Measurements from ENCODE around the gene SLX4IP. TPM values are rescaled to one million over a fixed set of nuclear protein-coding genes. Genes with fewer than 3 reads are reported as not detected.

Gene SLX4IP
- polyA plus RNA-seq, 4 donors, result 1.6 to 7.1 (median 2.5) TPM

GRCh38 chr20:10487142-10488136 is 52.3 kb downstream of the SLX4IP start:
- no peak overlapping the region for H3K27ac ChIP-seq (ENCODE audit: low read depth in 1 of 3, low read length in 2 of 3)
- FAIRE-seq (no peak), DNase-seq (no peak)
- no peaks in the 10 kb centered on the region for H3K36me3 ChIP-seq (ENCODE audit: control insufficient read depth in 3 of 3, insufficient read depth in 2 of 3, low read depth in 1 of 3, low read length in 3 of 3)
- H3K4me1 ChIP-seq (ENCODE audit: control insufficient read depth in 3 of 3, insufficient read depth in 2 of 3, low read depth in 1 of 3, low read length in 2 of 3), result peaks cover 0 to 2% (median 0%) of the 10 kb centered on the region in 3 donors
- no peak overlapping the region for H3K4me3 ChIP-seq (ENCODE audit: low read depth in 1 of 3, low read length in 3 of 3)
- H3K9me3 ChIP-seq (ENCODE audit: control insufficient read depth in 2 of 2, insufficient read depth in 1 of 2, low read depth in 1 of 2, low read length in 1 of 2), result no peaks in the 10 kb centered on the region
- 88 to 93% (median 93%) methylated on average over 7 of the region's 7 CpGs for WGBS, 3 donors
- no peaks in the 10 kb centered on the region for H3K27me3 ChIP-seq (ENCODE audit: control insufficient read depth in 3 of 3, insufficient read depth in 3 of 3, low read length in 3 of 3)

GRCh38 chr20:10488534-10488933 is 53.4 kb downstream of the SLX4IP start:
- Histone ChIP-seq H3K27me3 (ENCODE audit: control insufficient read depth in 3 of 3, insufficient read depth in 3 of 3, low read length in 3 of 3) (no peaks in the 10 kb centered on the region), H3K27ac (ENCODE audit: low read depth in 1 of 3, low read length in 2 of 3) (no peak overlapping the region), H3K9me3 (ENCODE audit: control insufficient read depth in 2 of 2, insufficient read depth in 1 of 2, low read depth in 1 of 2, low read length in 1 of 2) (no peaks in the 10 kb centered on the region), H3K4me3 (ENCODE audit: low read depth in 1 of 3, low read length in 3 of 3) (no peak overlapping the region), H3K4me1 (ENCODE audit: control insufficient read depth in 3 of 3, insufficient read depth in 2 of 3, low read depth in 1 of 3, low read length in 2 of 3) (peaks cover 0 to 2% (median 0%) of the 10 kb centered on the region in 3 donors), H3K36me3 (ENCODE audit: control insufficient read depth in 3 of 3, insufficient read depth in 2 of 3, low read depth in 1 of 3, low read length in 3 of 3) (no peaks in the 10 kb centered on the region)
- FAIRE-seq (no peak), DNase-seq (no peak)
- 82 to 87% (median 86%) methylated on average over 1 of the region's 1 CpG for WGBS, 3 donors

- H3K27ac ChIP-seq (ENCODE audit: low read depth in 1 of 3, low read length in 2 of 3), result no peak overlapping the region
- H3K9me3 ChIP-seq (ENCODE audit: control insufficient read depth in 2 of 2, insufficient read depth in 1 of 2, low read depth in 1 of 2, low read length in 1 of 2), result no peaks in the 10 kb centered on the region
- H3K4me1 ChIP-seq (ENCODE audit: control insufficient read depth in 3 of 3, insufficient read depth in 2 of 3, low read depth in 1 of 3, low read length in 2 of 3), result peaks cover 0 to 2% (median 0%) of the 10 kb centered on the region in 3 donors
- DNase-seq (no peak), FAIRE-seq (peak; percentile 47)
- H3K4me3 ChIP-seq (ENCODE audit: low read depth in 1 of 3, low read length in 3 of 3), result no peak overlapping the region
- H3K27me3 ChIP-seq (ENCODE audit: control insufficient read depth in 3 of 3, insufficient read depth in 3 of 3, low read length in 3 of 3), result no peaks in the 10 kb centered on the region
- H3K36me3 ChIP-seq (ENCODE audit: control insufficient read depth in 3 of 3, insufficient read depth in 2 of 3, low read depth in 1 of 3, low read length in 3 of 3), result no peaks in the 10 kb centered on the region
- WGBS, 3 donors, result 85 to 88% (median 86%) methylated on average over 1 of the region's 1 CpG
Measured at GRCh38 chr20:10489853-10490252, 54.7 kb downstream of the SLX4IP start.

- H3K36me3 ChIP-seq (ENCODE audit: control insufficient read depth in 3 of 3, insufficient read depth in 2 of 3, low read depth in 1 of 3, low read length in 3 of 3), result no peaks in the 10 kb centered on the region
- no peak overlapping the region for H3K4me3 ChIP-seq (ENCODE audit: low read depth in 1 of 3, low read length in 3 of 3)
- FAIRE-seq, result no peak
- no peaks in the 10 kb centered on the region for H3K27me3 ChIP-seq (ENCODE audit: control insufficient read depth in 3 of 3, insufficient read depth in 3 of 3, low read length in 3 of 3)
- H3K4me1 ChIP-seq (ENCODE audit: control insufficient read depth in 3 of 3, insufficient read depth in 2 of 3, low read depth in 1 of 3, low read length in 2 of 3), result peaks cover 0 to 2% (median 0%) of the 10 kb centered on the region in 3 donors
- H3K27ac ChIP-seq (ENCODE audit: low read depth in 1 of 3, low read length in 2 of 3), result no peak overlapping the region
- DNase-seq, result no peak
- no peaks in the 10 kb centered on the region for H3K9me3 ChIP-seq (ENCODE audit: control insufficient read depth in 2 of 2, insufficient read depth in 1 of 2, low read depth in 1 of 2, low read length in 1 of 2)
- 91 to 96% (median 94%) methylated on average over 2 of the region's 2 CpGs for WGBS, 3 donors
Measured at GRCh38 chr20:10490257-10490656, 55.2 kb downstream of the SLX4IP start.

GRCh38 chr20:10490706-10491105 is 55.6 kb downstream of the SLX4IP start:
- Histone ChIP-seq H3K27me3 (ENCODE audit: control insufficient read depth in 3 of 3, insufficient read depth in 3 of 3, low read length in 3 of 3) (no peaks in the 10 kb centered on the region), H3K27ac (ENCODE audit: low read depth in 1 of 3, low read length in 2 of 3) (no peak overlapping the region), H3K4me3 (ENCODE audit: low read depth in 1 of 3, low read length in 3 of 3) (no peak overlapping the region), H3K4me1 (ENCODE audit: control insufficient read depth in 3 of 3, insufficient read depth in 2 of 3, low read depth in 1 of 3, low read length in 2 of 3) (peaks cover 0 to 2% (median 0%) of the 10 kb centered on the region in 3 donors), H3K9me3 (ENCODE audit: control insufficient read depth in 2 of 2, insufficient read depth in 1 of 2, low read depth in 1 of 2, low read length in 1 of 2) (no peaks in the 10 kb centered on the region), H3K36me3 (ENCODE audit: control insufficient read depth in 3 of 3, insufficient read depth in 2 of 3, low read depth in 1 of 3, low read length in 3 of 3) (no peaks in the 10 kb centered on the region)
- no peak for FAIRE-seq
- WGBS, 3 donors, result 43 to 60% (median 45%) methylated on average over 1 of the region's 1 CpG
- no peak for DNase-seq

- Histone ChIP-seq H3K4me1 (ENCODE audit: control insufficient read depth in 3 of 3, insufficient read depth in 2 of 3, low read depth in 1 of 3, low read length in 2 of 3) (no peaks in the 10 kb centered on the region), H3K27ac (ENCODE audit: low read depth in 1 of 3, low read length in 2 of 3) (no peak overlapping the region), H3K9me3 (ENCODE audit: control insufficient read depth in 2 of 2, insufficient read depth in 1 of 2, low read depth in 1 of 2, low read length in 1 of 2) (no peaks in the 10 kb centered on the region), H3K27me3 (ENCODE audit: control insufficient read depth in 3 of 3, insufficient read depth in 3 of 3, low read length in 3 of 3) (no peaks in the 10 kb centered on the region), H3K4me3 (ENCODE audit: low read depth in 1 of 3, low read length in 3 of 3) (no peak overlapping the region), H3K36me3 (ENCODE audit: control insufficient read depth in 3 of 3, insufficient read depth in 2 of 3, low read depth in 1 of 3, low read length in 3 of 3) (no peaks in the 10 kb centered on the region)
- FAIRE-seq (no peak), DNase-seq (no peak)
- WGBS, 3 donors, result 87 to 91% (median 90%) methylated on average over 2 of the region's 2 CpGs
Measured at GRCh38 chr20:10492065-10492464, 57.0 kb downstream of the SLX4IP start.

- no peak overlapping the region for H3K4me3 ChIP-seq (ENCODE audit: low read depth in 1 of 3, low read length in 3 of 3)
- FAIRE-seq, result no peak
- no peaks in the 10 kb centered on the region for H3K36me3 ChIP-seq (ENCODE audit: control insufficient read depth in 3 of 3, insufficient read depth in 2 of 3, low read depth in 1 of 3, low read length in 3 of 3)
- H3K4me1 ChIP-seq (ENCODE audit: control insufficient read depth in 3 of 3, insufficient read depth in 2 of 3, low read depth in 1 of 3, low read length in 2 of 3), result no peaks in the 10 kb centered on the region
- H3K27me3 ChIP-seq (ENCODE audit: control insufficient read depth in 3 of 3, insufficient read depth in 3 of 3, low read length in 3 of 3), result no peaks in the 10 kb centered on the region
- H3K27ac ChIP-seq (ENCODE audit: low read depth in 1 of 3, low read length in 2 of 3), result no peak overlapping the region
- H3K9me3 ChIP-seq (ENCODE audit: control insufficient read depth in 2 of 2, insufficient read depth in 1 of 2, low read depth in 1 of 2, low read length in 1 of 2), result no peaks in the 10 kb centered on the region
- DNase-seq, result no peak
- 90 to 95% (median 91%) methylated on average over 2 of the region's 2 CpGs for WGBS, 3 donors
Measured at GRCh38 chr20:10492844-10493243, 57.7 kb downstream of the SLX4IP start.

- FAIRE-seq (peak; percentile 53), DNase-seq (peak in 1 of 2 donors; percentile 17)
- Histone ChIP-seq H3K4me1 (ENCODE audit: control insufficient read depth in 3 of 3, insufficient read depth in 2 of 3, low read depth in 1 of 3, low read length in 2 of 3) (no peaks in the 10 kb centered on the region), H3K9me3 (ENCODE audit: control insufficient read depth in 2 of 2, insufficient read depth in 1 of 2, low read depth in 1 of 2, low read length in 1 of 2) (no peaks in the 10 kb centered on the region), H3K36me3 (ENCODE audit: control insufficient read depth in 3 of 3, insufficient read depth in 2 of 3, low read depth in 1 of 3, low read length in 3 of 3) (no peaks in the 10 kb centered on the region), H3K27ac (ENCODE audit: low read depth in 1 of 3, low read length in 2 of 3) (no peak overlapping the region), H3K27me3 (ENCODE audit: control insufficient read depth in 3 of 3, insufficient read depth in 3 of 3, low read length in 3 of 3) (no peaks in the 10 kb centered on the region), H3K4me3 (ENCODE audit: low read depth in 1 of 3, low read length in 3 of 3) (no peak overlapping the region)
- WGBS, 3 donors, result 65 to 81% (median 70%) methylated on average over 2 of the region's 2 CpGs
Measured at GRCh38 chr20:10495173-10495572, 60.1 kb downstream of the SLX4IP start.

Data from small intestine (tissue), 7 donors.